Measurements from ENCODE around the gene RHBDD1. TPM values are rescaled to one million over a fixed set of nuclear protein-coding genes. Genes with fewer than 3 reads are reported as not detected.

The RHBDD1 gene
- total RNA-seq: 10 to 100 TPM; 37.6 to 40.8 TPM

- CTCF ChIA-PET: interaction anchor here (1.3 kb wide), 1 partner anchor 36 kb away, joined by 4 read pairs; the partner anchor contains the start of gene IRS1
- POLR2A ChIA-PET: interaction anchor here (0.5 to 2.4 kb wide), 6 partner anchors 10 to 1011 kb away, joined by 3 to 15 read pairs (median 4); partner anchors contain the start of gene IRS1
Observed at GRCh38 chr2:226835796-226836547, at the start of gene RHBDD1. Gene RHBDD1, plus strand, starts transcription at chr2:226836054. Its CDS starts 28,640 bp downstream, at chr2:226864694.

- POLR2A ChIA-PET: no interaction called here
Observed at GRCh38 chr2:226788064-226788463, 47.8 kb upstream of the RHBDD1 start.

GRCh38 chr2:226788881-226789490 lies 46.9 kb upstream of the RHBDD1 start:
- ChIA-PET CTCF (interaction anchor here (0.7 to 1.2 kb wide), 2 partner anchors 11 to 25 kb away, joined by 3 read pairs; no protein-coding TSS in a partner anchor), POLR2A (no interaction called here)

More at GRCh38 chr2:226788064-226788463, 47.8 kb upstream of the RHBDD1 start:
- CTCF ChIA-PET: no interaction called here

- CTCF ChIA-PET: interaction anchor here (1.2 kb wide), 1 partner anchor 10 kb away, joined by 3 read pairs; no protein-coding TSS in a partner anchor
- POLR2A ChIA-PET: no interaction called here
Observed at GRCh38 chr2:226790011-226790410, 45.8 kb upstream of the RHBDD1 start.

GRCh38 chr2:226790431-226790830 lies 45.4 kb upstream of the RHBDD1 start:
- ChIA-PET CTCF (no interaction called here), POLR2A (no interaction called here)

- CTCF ChIA-PET: no interaction called here
- POLR2A ChIA-PET: no interaction called here
Observed at GRCh38 chr2:226791056-226791486, 44.8 kb upstream of the RHBDD1 start.

- ChIA-PET POLR2A (no interaction called here), CTCF (no interaction called here)
Observed at GRCh38 chr2:226791487-226792081, 44.3 kb upstream of the RHBDD1 start.

GRCh38 chr2:226792155-226792881 lies 43.5 kb upstream of the RHBDD1 start:
- POLR2A ChIA-PET: no interaction called here
- CTCF ChIA-PET: no interaction called here

- ChIA-PET CTCF (no interaction called here), POLR2A (no interaction called here)
Observed at GRCh38 chr2:226793646-226794045, 42.2 kb upstream of the RHBDD1 start.

GRCh38 chr2:226794196-226794661 lies 41.6 kb upstream of the RHBDD1 start:
- ChIA-PET POLR2A (no interaction called here), CTCF (interaction anchor here (1.6 kb wide), 1 partner anchor 22 kb away, joined by 5 read pairs; no protein-coding TSS in a partner anchor)

GRCh38 chr2:226794751-226795171 lies 41.1 kb upstream of the RHBDD1 start:
- ChIA-PET CTCF (interaction anchor here (1.6 kb wide), 1 partner anchor 23 kb away, joined by 5 read pairs; no protein-coding TSS in a partner anchor), POLR2A (no interaction called here)

- CTCF ChIA-PET: interaction anchor here (0.7 to 1.6 kb wide), 2 partner anchors 11 to 23 kb away, joined by 3 to 5 read pairs; no protein-coding TSS in a partner anchor
- POLR2A ChIA-PET: no interaction called here
Observed at GRCh38 chr2:226795281-226796011, 40.4 kb upstream of the RHBDD1 start.

- POLR2A ChIA-PET: no interaction called here
- CTCF ChIA-PET: interaction anchor here (0.7 to 1.6 kb wide), 2 partner anchors 11 to 24 kb away, joined by 3 to 5 read pairs; no protein-coding TSS in a partner anchor
Observed at GRCh38 chr2:226796012-226796839, 39.6 kb upstream of the RHBDD1 start.

GRCh38 chr2:226796840-226797288 lies 39.0 kb upstream of the RHBDD1 start:
- CTCF ChIA-PET: no interaction called here

GRCh38 chr2:226797289-226797988 lies 38.4 kb upstream of the RHBDD1 start:
- POLR2A ChIA-PET: interaction anchor here (1.6 kb wide), 1 partner anchor 38 kb away, joined by 9 read pairs; no protein-coding TSS in a partner anchor
- CTCF ChIA-PET: no interaction called here

More at GRCh38 chr2:226796840-226797288, 39.0 kb upstream of the RHBDD1 start:
- POLR2A ChIA-PET: no interaction called here

GRCh38 chr2:226797989-226798421 lies 37.8 kb upstream of the RHBDD1 start:
- POLR2A ChIA-PET: interaction anchor here (0.5 to 1.6 kb wide), 2 partner anchors 37 to 258 kb away, joined by 6 to 9 read pairs; no protein-coding TSS in a partner anchor
- CTCF ChIA-PET: no interaction called here

Measured in activated CD8-positive, alpha-beta memory T cell treated with anti-CD3 and anti-CD28 coated beads for 36 hours (primary cell).